ENCODE measurements around the gene ZNF317. TPM values are rescaled to one million over a fixed set of nuclear protein-coding genes. Genes with fewer than 3 reads are reported as not detected.
A peak's percentile ranks its signal among the peaks of the same experiment; 100 is the strongest.
"Not testable (repeated sequence)": the region's sequence is repeated elsewhere in the genome, so short reads cannot be mapped to it uniquely, and the experiment has no call there.

ZNF317 gene
- total RNA-seq, 1 donor from 2014 or later = 15.0 TPM

- DNase-seq = no peak
Observed at GRCh38 chr19:9175326-9175725, 35.1 kb downstream of the ZNF317 start.

GRCh38 chr19:9178901-9179300, 38.7 kb downstream of the ZNF317 start, which contains the start of gene OR7D2:
Gene OR7D2, plus strand, starts transcription at chr19:9178979. Its CDS starts 6,803 bp downstream, at chr19:9185782.
- no peak for DNase-seq

- DNase-seq = no peak
Observed at GRCh38 chr19:9183000-9183399, 42.8 kb downstream of the ZNF317 start.

GRCh38 chr19:9187191-9187590, 47.0 kb downstream of the ZNF317 start:
- DNase-seq = no peak

GRCh38 chr19:9189535-9189934, 49.3 kb downstream of the ZNF317 start:
- no peak for DNase-seq

GRCh38 chr19:9198044-9198443, 57.8 kb downstream of the ZNF317 start:
- not testable (repeated sequence) for DNase-seq

GRCh38 chr19:9205501-9206113, 65.4 kb downstream of the ZNF317 start:
- DNase-seq = peak; percentile 74

Other genes starting within 250 kb of the ZNF317 start
- under 0.01 TPM in 1 of 2 replicates, not detected in the other for gene MUC16, start 130.0 kb upstream of the ZNF317 start, total RNA-seq
- gene OR1M1, start 53.3 kb upstream of the ZNF317 start, total RNA-seq = not detected in 2 replicates
- not detected in 2 replicates for gene OR7G2, start 32.9 kb upstream of the ZNF317 start, total RNA-seq
- gene OR7G1, start 24.6 kb upstream of the ZNF317 start, total RNA-seq = not detected in 2 replicates
- not detected in 2 replicates for gene OR7G3, start 13.4 kb upstream of the ZNF317 start, total RNA-seq
- gene OR7D2, start 38.6 kb downstream of the ZNF317 start, total RNA-seq = under 0.01 TPM in 1 of 2 replicates, not detected in the other
- gene OR7D4, start 79.2 kb downstream of the ZNF317 start, total RNA-seq = not detected in 2 replicates
- gene OR7E24, start 110.5 kb downstream of the ZNF317 start, total RNA-seq = not detected in 2 replicates
- 7.2 and 9.4 TPM in 2 replicates for gene ZNF699, start 169.4 kb downstream of the ZNF317 start, total RNA-seq
- 13.2 and 25.7 TPM in 2 replicates for gene ZNF559, start 183.8 kb downstream of the ZNF317 start, total RNA-seq
- gene ZNF177, start 222.6 kb downstream of the ZNF317 start, total RNA-seq = 1.4 and 3.1 TPM in 2 replicates